Subcutaneous abdominal adipose tissue (tissue), 5 donors: ENCODE measurements around the gene DENND1A.

Experiments
- H3K27ac ChIP-seq: one replicate; pipeline ENCODE4 v1.7.0; 2013; ENCODE audit warnings: low read depth, mild to moderate bottlenecking, inconsistent platforms, low read length, moderate library complexity
- H3K27me3 ChIP-seq, 5 donors: one replicate each; pipeline ENCODE4 v1.7.0; 2013; ENCODE audit warnings: low read length in 5 of 5, inconsistent platforms in 1 of 5; ENCODE audit not compliant: control insufficient read depth in 5 of 5, insufficient read depth in 4 of 5
- H3K36me3 ChIP-seq, 5 donors: one replicate each; pipeline ENCODE4 v1.7.0; 2013; ENCODE audit warnings: low read length in 5 of 5; ENCODE audit not compliant: control insufficient read depth in 5 of 5, insufficient read depth in 5 of 5
- H3K4me1 ChIP-seq, 5 donors: one replicate each; pipeline ENCODE4 v1.7.0; 2013; ENCODE audit warnings: low read length in 5 of 5, mild to moderate bottlenecking in 3 of 5, moderate library complexity in 1 of 5; ENCODE audit not compliant: control insufficient read depth in 5 of 5, insufficient read depth in 5 of 5
- H3K4me3 ChIP-seq, 5 donors: one replicate each; pipeline ENCODE4 v1.7.0; 2013; ENCODE audit warnings: low read length in 5 of 5, low read depth in 1 of 5
- H3K9ac ChIP-seq, 5 donors: one replicate each; pipeline ENCODE4 v1.7.0; 2013; ENCODE audit warnings: low read length in 5 of 5, mild to moderate bottlenecking in 4 of 5, moderate library complexity in 3 of 5
- H3K9me3 ChIP-seq, 5 donors: one replicate each; pipeline ENCODE4 v1.7.0; 2013; ENCODE audit warnings: low read length in 5 of 5; ENCODE audit not compliant: control insufficient read depth in 5 of 5
- donor health status: healthy.
- donor health status: healthy.
- donor health status: healthy.
- donor health status: healthy.
- donor health status: healthy.

The DENND1A gene

DNA sequence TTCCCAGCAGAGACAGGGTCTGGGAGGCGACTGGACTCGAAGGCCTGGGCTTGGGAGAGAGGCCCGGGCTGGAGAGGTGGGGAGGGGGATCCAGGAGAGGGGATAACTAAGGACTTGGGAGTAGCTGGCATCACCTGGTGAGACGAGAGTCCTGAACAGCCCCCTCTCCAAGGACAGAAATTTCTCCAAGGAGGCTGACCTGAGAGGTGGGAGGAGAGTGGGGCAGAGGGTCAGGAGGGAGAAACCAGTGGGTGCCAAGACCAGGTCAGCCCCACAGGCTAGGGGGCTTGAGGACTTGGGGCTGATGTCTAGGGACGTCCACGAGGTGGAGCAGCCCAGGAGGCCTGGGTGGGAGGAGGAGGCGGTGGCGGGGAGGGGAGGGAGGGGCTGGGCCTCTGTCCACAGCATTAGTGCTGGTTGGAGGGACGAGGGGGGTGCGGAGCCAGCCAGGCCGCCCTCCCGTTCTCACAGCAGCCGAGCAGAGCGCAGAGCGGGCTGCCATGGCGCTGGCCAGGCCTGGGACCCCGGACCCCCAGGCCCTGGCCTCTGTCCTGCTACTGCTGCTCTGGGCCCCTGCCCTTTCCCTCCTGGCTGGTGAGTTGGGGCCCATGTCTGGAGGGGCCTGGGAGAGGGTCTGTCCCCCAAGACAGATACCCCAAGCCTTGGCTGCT, 574.0 kb downstream of the DENND1A start, which contains the start of gene CRB2:
CRB2 (plus strand) TSS at position 437 of the 671 bp plus-strand sequence; CDS start at position 501, 64 bp downstream.
- Histone ChIP-seq H3K4me3 (no peak within 1 kb of the TSS), H3K27me3 (peaks cover 6 to 39% (median 27%) of the 10 kb centered on the region in 5 donors), H3K9ac (no peak within 1 kb of the TSS)

DNA sequence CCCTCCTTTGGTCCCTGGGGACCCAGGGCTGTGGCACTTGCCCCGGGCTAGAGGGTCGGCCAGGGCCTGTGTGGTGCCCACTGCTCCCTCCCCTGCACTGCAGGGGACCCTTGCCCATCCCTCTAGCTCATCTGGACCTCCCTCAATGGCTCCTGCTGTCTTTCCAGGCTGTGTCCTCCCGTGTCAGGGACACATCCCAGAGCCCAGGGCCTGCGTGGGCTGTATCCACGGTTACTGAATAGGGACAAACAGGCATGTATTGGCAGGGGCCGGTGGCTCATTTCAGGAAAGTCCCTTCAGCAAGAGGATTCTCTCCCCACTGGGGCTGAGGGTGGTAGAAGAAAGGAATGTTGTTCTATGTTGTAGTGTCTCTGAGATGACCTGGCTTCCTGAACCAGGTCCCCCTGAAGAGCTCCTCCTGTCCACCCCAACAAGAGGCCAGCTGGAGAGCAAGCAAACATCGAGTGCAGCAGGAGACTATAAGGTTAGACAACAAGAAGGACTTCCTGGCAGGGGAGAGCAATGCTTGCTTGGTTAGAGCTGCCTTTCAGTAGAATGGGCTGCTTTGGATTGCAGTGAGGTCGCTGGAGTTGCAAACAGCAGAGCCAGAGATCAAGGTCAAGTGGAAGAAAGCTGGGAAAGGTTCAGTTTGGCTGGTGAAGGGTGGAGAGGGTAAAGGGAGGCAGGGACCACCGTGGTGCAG, 575.0 kb downstream of the DENND1A start:
- H3K27ac ChIP-seq, result no peak overlapping the region
- H3K27me3 ChIP-seq, result peaks cover 6 to 36% (median 27%) of the 10 kb centered on the region in 5 donors
- H3K4me3 ChIP-seq, result no peak overlapping the region
- no peaks in the 10 kb centered on the region for H3K36me3 ChIP-seq
- no peaks in the 10 kb centered on the region for H3K9me3 ChIP-seq
- peaks cover 0 to 13% (median 9%) of the 10 kb centered on the region in 5 donors for H3K4me1 ChIP-seq
- H3K9ac ChIP-seq, result no peak overlapping the region

More for the DNA sequence above, 574.0 kb downstream of the DENND1A start, which contains the start of gene CRB2:
- Histone ChIP-seq H3K36me3 (no peaks in the 10 kb centered on the region), H3K4me1 (peaks cover 0 to 9% (median 6%) of the 10 kb centered on the region in 5 donors), H3K9me3 (no peaks in the 10 kb centered on the region), H3K27ac (no peak within 1 kb of the TSS)

DNA sequence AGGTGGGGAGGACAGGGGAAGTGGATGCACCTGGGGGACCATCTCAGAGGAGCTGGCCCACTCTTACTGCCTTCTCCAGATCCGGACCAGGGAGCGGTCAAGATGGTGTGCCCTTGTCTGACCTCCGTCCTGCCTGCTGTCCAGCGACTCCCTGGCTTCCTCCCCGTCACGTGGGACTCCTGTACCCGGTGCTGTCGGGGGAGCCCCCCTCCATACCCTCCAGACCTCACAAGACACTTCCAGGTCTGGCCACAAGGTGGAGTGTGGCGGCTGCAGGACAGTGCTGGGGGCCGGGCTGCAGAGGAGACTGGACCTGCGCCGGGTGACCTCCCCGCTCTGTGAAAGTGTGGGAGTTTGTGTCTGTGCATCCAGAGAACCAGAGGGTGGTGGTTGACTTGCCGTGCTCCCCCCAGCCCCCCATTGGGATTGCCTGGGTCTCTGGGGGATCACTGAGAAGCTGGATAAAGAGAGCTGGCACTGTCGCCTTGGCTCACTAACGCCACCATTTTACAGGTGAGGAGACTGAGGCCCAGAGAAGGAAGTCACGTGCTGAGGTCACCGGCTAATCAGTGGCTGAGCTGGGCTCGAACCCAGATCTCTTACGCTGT, 575.8 kb downstream of the DENND1A start:
- no peak overlapping the region for H3K4me3 ChIP-seq
- peaks cover 0 to 17% (median 9%) of the 10 kb centered on the region in 5 donors for H3K4me1 ChIP-seq
- H3K9ac ChIP-seq, result no peak overlapping the region
- no peaks in the 10 kb centered on the region for H3K9me3 ChIP-seq
- H3K27ac ChIP-seq, result no peak overlapping the region
- peaks cover 7 to 42% (median 28%) of the 10 kb centered on the region in 5 donors for H3K27me3 ChIP-seq
- H3K36me3 ChIP-seq, result no peaks in the 10 kb centered on the region

DNA sequence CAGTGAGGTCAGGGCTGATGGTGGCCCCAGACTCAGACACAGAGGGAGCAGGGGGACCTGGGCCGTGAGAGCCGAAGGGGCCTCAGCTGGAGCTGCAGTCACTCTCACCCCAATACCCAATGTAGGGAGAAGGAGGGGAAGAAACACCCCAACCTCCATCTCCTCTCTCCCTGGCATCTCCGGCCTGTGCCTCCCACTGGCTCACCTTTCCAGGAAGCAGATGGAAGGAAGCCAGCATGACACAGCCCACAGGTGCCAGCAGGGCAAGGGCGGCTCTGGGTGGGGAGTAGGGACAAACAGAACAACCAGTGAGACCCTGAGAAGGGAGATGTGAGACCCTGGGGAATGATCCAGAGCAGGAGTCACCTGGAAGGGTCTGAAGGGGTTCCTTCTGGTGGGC, 576.9 kb downstream of the DENND1A start:
- peaks cover 11 to 52% (median 35%) of the 10 kb centered on the region in 5 donors for H3K27me3 ChIP-seq
- no peaks in the 10 kb centered on the region for H3K36me3 ChIP-seq
- H3K27ac ChIP-seq, result no peak overlapping the region
- H3K9me3 ChIP-seq, result no peaks in the 10 kb centered on the region
- peaks cover 0 to 17% (median 9%) of the 10 kb centered on the region in 5 donors for H3K4me1 ChIP-seq
- H3K4me3 ChIP-seq, result no peak overlapping the region
- H3K9ac ChIP-seq, result no peak overlapping the region

DNA sequence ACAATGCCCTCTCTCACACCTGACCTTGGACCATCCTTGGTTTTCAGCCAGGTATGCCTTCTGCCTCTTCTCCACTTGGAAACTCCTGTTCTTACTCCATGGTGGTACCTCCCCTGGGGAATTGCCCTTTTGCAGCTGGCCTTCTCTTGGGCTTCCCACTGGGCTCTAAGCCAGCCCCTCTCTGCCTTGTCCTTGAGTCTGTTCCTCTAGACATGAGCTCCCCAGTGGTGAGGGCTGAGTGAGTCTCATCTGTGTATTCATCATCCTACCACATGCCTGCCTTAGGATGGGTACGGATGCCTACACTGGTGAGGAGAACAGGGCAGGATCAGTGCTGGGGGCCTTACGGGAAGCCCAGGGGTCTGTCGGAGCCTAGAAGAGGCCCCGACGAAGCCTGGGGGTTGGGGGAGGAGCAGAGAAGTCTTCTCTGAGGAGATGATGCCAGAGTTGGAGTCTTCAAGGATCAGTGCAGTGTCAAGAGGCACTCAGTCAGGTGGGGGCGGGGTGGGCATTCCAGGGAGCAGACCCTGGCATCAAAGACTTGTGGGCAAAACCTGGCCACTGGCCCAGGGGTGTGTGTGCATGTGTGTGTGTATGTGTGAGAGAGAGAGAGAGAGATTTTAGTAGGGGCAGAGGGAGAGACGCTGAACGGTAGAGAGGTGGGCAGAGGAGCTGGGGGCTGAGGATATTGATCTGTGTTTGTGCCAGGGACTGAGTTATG, 579.2 kb downstream of the DENND1A start:
- H3K4me3 ChIP-seq, result no peak overlapping the region
- no peaks in the 10 kb centered on the region for H3K36me3 ChIP-seq
- no peaks in the 10 kb centered on the region for H3K9me3 ChIP-seq
- H3K4me1 ChIP-seq, result peaks cover 0 to 17% (median 9%) of the 10 kb centered on the region in 5 donors
- H3K27ac ChIP-seq, result no peak overlapping the region
- H3K27me3 ChIP-seq, result peaks cover 11 to 56% (median 36%) of the 10 kb centered on the region in 5 donors
- H3K9ac ChIP-seq, result no peak overlapping the region

DNA sequence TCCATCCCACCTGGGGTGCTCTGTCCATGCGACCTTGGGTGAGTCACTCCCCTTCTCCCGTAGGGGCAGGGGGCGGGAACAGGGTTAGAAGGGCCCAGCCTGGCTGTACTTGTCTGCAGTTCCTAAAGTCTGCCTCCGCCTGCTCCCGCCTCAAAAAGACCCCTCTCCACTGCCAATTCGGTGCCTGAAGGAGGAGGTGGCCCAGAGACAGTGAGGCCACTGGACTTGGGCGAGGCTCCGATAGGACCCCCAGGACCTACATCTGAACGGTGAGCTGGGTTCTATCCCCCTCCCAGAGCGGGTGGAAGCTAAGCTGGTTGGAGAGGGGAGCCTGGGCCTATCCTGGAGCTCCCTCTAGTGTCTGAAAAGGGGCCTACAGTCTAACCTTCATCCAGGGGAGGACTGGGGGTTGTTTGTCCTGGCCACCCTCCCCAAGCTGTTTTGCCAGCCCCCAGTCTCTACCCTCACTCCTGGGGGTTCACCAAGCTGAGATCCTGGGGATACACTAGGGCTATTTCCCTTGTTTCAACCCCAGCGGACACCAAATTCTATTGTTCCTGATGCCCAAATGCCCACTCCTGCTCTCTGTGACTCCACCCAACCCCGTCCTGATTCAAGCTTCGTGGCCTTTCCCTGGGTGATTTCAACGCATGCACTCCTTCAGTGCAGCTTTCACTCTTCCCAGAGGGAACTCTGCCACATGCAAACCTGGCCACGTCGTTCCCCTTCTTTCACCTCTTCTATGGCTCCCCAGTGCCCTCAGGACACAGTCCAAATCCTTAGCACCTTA, 580.0 kb downstream of the DENND1A start:
- Histone ChIP-seq H3K36me3 (no peaks in the 10 kb centered on the region), H3K4me3 (no peak overlapping the region), H3K9ac (no peak overlapping the region), H3K9me3 (no peaks in the 10 kb centered on the region), H3K27me3 (peaks cover 11 to 51% (median 31%) of the 10 kb centered on the region in 5 donors), H3K4me1 (peaks cover 0 to 17% (median 9%) of the 10 kb centered on the region in 5 donors), H3K27ac (no peak overlapping the region)

DNA sequence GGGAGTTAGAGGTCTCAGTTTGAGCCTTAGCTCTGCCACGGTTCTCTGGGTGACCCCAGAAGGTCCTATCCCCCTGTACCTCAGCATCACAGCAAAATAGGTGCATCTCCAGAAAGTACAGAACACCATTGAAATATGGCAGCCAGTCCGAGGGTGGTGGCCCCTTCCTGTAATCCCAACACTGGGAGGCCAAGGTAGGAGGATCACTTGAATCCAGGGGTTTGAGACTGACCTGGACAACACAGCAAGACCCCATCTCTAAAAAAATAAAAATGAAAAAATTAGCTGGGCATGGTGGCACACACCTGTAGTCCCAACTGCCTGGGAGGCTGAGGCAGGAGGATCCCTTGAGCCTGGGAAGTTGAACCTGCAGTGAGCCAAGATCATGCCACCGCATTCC, 580.9 kb downstream of the DENND1A start:
- Histone ChIP-seq H3K4me1 (peaks cover 0 to 14% (median 5%) of the 10 kb centered on the region in 5 donors), H3K27me3 (peaks cover 5 to 43% (median 23%) of the 10 kb centered on the region in 5 donors), H3K36me3 (no peaks in the 10 kb centered on the region), H3K9me3 (no peaks in the 10 kb centered on the region), H3K27ac (no peak overlapping the region), H3K9ac (no peak overlapping the region), H3K4me3 (no peak overlapping the region)

DNA sequence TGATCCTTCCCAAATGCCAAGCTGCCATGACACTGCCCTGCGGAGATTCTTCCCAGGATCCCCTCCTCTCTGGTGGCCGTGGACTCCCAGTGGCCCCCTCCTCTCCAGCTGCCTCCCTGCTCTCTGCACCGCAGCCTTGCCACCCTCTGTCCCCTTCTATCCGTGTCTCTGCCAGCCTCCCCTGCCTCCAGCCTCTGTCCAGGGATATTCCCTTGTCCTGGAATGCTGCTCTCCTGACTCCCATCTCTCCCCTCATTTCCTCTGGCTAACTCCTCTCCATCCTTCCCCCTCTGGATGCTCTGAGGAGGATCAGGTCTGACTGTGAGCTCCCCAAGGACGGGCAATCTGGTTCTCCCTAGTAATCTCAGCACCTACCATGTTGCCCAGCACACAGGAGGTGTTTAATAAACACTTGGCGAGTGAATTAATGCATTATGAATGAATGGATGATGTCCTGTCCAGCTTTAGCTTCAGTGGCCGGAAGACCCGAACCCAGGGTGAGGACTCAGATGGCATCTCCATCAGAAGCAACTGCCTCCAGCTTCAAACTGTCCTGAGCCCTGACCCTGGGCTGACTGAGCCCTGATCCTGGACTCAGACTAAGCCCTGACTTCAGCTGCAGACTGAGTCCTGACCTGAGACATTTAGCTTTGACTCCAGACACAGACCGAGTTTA, 581.5 kb downstream of the DENND1A start:
- Histone ChIP-seq H3K36me3 (no peaks in the 10 kb centered on the region), H3K4me1 (peaks cover 0 to 12% (median 3%) of the 10 kb centered on the region in 5 donors), H3K9ac (no peak overlapping the region), H3K9me3 (no peaks in the 10 kb centered on the region), H3K27me3 (peaks cover 5 to 37% (median 17%) of the 10 kb centered on the region in 5 donors), H3K27ac (no peak overlapping the region), H3K4me3 (no peak overlapping the region)
